SH-SY5Y (cell line): ENCODE data around the gene KIF25.

Experiments
- GATA2 ChIP-seq: IDR thresholded peaks from 2 replicates; pipeline ENCODE4 v1.6.1; 2011; ENCODE audit warnings: mild to moderate bottlenecking, low read depth, low read length
- GATA3 ChIP-seq: IDR thresholded peaks from 2 replicates; pipeline ENCODE4 v1.6.1; 2011; ENCODE audit warnings: low read depth, mild to moderate bottlenecking, low read length, moderate library complexity

DNA sequence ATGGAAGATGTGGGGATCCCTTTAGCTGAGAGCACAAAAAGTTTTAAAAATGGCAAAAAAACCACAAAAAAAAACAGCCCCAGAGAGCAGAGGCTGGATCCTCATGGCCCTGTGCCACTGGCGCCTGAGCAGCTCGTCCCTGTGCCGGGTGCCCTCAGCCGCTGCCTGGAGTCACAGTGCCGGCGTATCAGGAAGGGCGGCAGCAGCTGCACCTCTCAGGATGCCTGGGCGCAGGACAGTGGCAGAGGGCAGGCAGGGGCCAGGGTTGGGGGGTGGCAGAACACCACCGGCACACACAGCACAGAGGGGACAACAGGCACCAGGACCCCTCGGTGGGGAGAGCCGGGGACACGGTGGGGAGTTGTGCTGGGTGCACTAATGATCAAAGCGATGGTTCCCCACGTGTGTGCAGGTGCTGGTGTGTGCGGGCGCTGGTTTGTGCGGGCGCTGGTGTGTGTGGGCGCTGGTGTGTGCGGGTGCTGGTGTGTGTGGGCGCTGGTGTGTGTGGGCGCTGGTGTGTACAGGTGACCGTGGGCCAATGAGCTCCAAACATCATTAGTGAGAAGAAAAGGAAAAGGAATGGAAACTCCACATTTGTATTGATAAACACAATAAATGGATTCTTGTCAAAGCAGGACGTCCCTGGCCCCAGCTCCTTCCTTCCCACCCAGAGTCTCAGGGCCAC is 83.1 kb downstream of the KIF25 start:
- TF ChIP-seq GATA2 = no peak
- no peak for TF ChIP-seq GATA3
